Uterus (tissue), 2 donors: ENCODE results near the gene LMNTD1.

Experiments
- POLR2A ChIP-seq, 2 donors: fragments of 450-650 bp; IDR thresholded peaks; one replicate each; pipeline ENCODE4 v1.6.1; 2016; ENCODE audit warnings: antibody characterized with exemption in 2 of 2, mild to moderate bottlenecking in 1 of 2, moderate library complexity in 1 of 2
- TF ChIP-seq, protein P1 (sequence below), 4 experiments: fragments of 200-600 bp in 2 of 4; fragments of 450-650 bp in 2 of 4; sonication (generic) in 2 of 4; IDR thresholded peaks; one replicate each; pipeline ENCODE4 v1.5.1; 2016 to 2019; ENCODE audit warnings: antibody characterized with exemption in 4 of 4, mild to moderate bottlenecking in 2 of 4, moderate library complexity in 1 of 4

- TF ChIP-seq, protein P1, sequence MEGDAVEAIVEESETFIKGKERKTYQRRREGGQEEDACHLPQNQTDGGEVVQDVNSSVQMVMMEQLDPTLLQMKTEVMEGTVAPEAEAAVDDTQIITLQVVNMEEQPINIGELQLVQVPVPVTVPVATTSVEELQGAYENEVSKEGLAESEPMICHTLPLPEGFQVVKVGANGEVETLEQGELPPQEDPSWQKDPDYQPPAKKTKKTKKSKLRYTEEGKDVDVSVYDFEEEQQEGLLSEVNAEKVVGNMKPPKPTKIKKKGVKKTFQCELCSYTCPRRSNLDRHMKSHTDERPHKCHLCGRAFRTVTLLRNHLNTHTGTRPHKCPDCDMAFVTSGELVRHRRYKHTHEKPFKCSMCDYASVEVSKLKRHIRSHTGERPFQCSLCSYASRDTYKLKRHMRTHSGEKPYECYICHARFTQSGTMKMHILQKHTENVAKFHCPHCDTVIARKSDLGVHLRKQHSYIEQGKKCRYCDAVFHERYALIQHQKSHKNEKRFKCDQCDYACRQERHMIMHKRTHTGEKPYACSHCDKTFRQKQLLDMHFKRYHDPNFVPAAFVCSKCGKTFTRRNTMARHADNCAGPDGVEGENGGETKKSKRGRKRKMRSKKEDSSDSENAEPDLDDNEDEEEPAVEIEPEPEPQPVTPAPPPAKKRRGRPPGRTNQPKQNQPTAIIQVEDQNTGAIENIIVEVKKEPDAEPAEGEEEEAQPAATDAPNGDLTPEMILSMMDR (IDR thresholded peaks at IDR 0.05): no peak
- no peak for TF ChIP-seq POLR2A (IDR thresholded peaks at IDR 0.05)
Observed at GRCh38 chr12:25598956-25599355, 45.9 kb upstream of the LMNTD1 start.
